GM12878 (cell line): ENCODE measurements around the gene LCLAT1. TPM values are rescaled to one million over a fixed set of nuclear protein-coding genes. Genes with fewer than 3 reads are reported as not detected.

Source experiments
- ATAC-seq: fragments of 200-7000 bp; cut with Tn5 transposase; 3 replicates; pipeline ENCODE4 v1.9.1; 2020; ENCODE audit warnings: mild to moderate bottlenecking, moderate library complexity
- BruUV-seq: library from RNA; stranded (reverse); fragments of 400-500 nt; replicated peaks from 2 replicates; lab custom pipeline; 2021; lab: Mats Ljungman, UMichigan
- CTCF ChIA-PET: fragments of 300-600 bp; sonication (Branson Sonifier 250); formaldehyde crosslinking; extraction: SDS; loops from one replicate; lab custom pipeline; 2021; ENCODE audit warnings: inconsistent platforms; lab: Yijun Ruan, JAX
- POLR2A ChIA-PET: fragments of 350-600 bp; formaldehyde crosslinking; extraction: SDS; loops from one replicate; lab custom pipeline; 2021; ENCODE audit warnings: inconsistent platforms; lab: Charles Lee
- RAD21 ChIA-PET: fragments of 300-600 bp; sonication (Branson Sonifier 250); formaldehyde crosslinking; loops from one replicate; lab custom pipeline; 2023; ENCODE audit warnings: antibody characterized with exemption; ENCODE audit not compliant: unreplicated experiment; lab: Charles Lee
- SMC1A ChIA-PET: fragments of 300-600 bp; sonication (Branson Sonifier 250); formaldehyde crosslinking; loops from one replicate; lab custom pipeline; 2023; ENCODE audit not compliant: unreplicated experiment, uncharacterized antibody; lab: Charles Lee
- DNase-seq: peaks from one replicate; pipeline ENCODE4 v3.0.0-alpha.2; 2011; ENCODE audit warnings: low read depth, low spot score
- FAIRE-seq: peaks from 3 replicates; lab custom pipeline; 2011; peaks lifted over from hg19 to GRCh38; lab: Jason Lieb, UNC
- H2AFZ ChIP-seq: 2 replicates; pipeline ENCODE4 v1.6.0; 2011; ENCODE audit warnings: low read depth, low read length, control low read depth; ENCODE audit not compliant: control insufficient read depth
- H3K27ac ChIP-seq: 2 replicates; pipeline ENCODE4 v1.5.1; 2011; ENCODE audit warnings: control low read depth; ENCODE audit not compliant: control insufficient read depth, insufficient read depth
- H3K27me3 ChIP-seq, 2 experiments: replicated peaks in 1 of 2; 2 replicates each; pipeline versions ENCODE4 v1.6.0 to v1.6.1; 2011; ENCODE audit warnings: low read length in 1 of 2; ENCODE audit not compliant: control insufficient read depth in 2 of 2, insufficient read depth in 2 of 2
- H3K36me3 ChIP-seq, 2 experiments: 2 replicates each; pipeline ENCODE4 v1.5.1; 2011; ENCODE audit warnings: low read length in 1 of 2; ENCODE audit not compliant: control insufficient read depth in 2 of 2, insufficient read depth in 2 of 2
- H3K4me1 ChIP-seq: 2 replicates; pipeline ENCODE4 v1.6.1; 2011; ENCODE audit warnings: mild to moderate bottlenecking, low read length, moderate library complexity, mixed read lengths; ENCODE audit not compliant: control insufficient read depth, insufficient read depth
- H3K4me2 ChIP-seq: 2 replicates; pipeline ENCODE4 v1.6.0; 2011; ENCODE audit warnings: control low read depth; ENCODE audit not compliant: control insufficient read depth, insufficient read depth
- H3K4me3 ChIP-seq: fragments of 200-600 bp; sonication (generic); 2 replicates; pipeline ENCODE4 v1.5.1; 2016
- H3K79me2 ChIP-seq: 2 replicates; pipeline ENCODE4 v1.6.0; 2011; ENCODE audit warnings: low read length; ENCODE audit not compliant: control insufficient read depth, insufficient read depth
- H3K9ac ChIP-seq: 2 replicates; pipeline ENCODE4 v1.8.0; 2011; ENCODE audit warnings: low read length, control low read depth, mixed read lengths; ENCODE audit not compliant: control insufficient read depth, insufficient read depth
- H3K9me3 ChIP-seq: replicated peaks from 3 replicates; pipeline ENCODE4 v1.5.1; 2011; ENCODE audit warnings: mild to moderate bottlenecking, low read length; ENCODE audit not compliant: control insufficient read depth, insufficient read depth
- H4K20me1 ChIP-seq: 2 replicates; pipeline ENCODE4 v1.6.0; 2011; ENCODE audit not compliant: control insufficient read depth, insufficient read depth
- ATF7 ChIP-seq: fragments of 450-650 bp; IDR thresholded peaks from 2 replicates; pipeline ENCODE4 v1.6.1; 2016; ENCODE audit warnings: low read depth, mild to moderate bottlenecking
- CEBPB ChIP-seq, 2 experiments: fragments of 150-350 bp in 1 of 2; IDR thresholded peaks; 2 replicates each; pipeline ENCODE4 v1.6.1; 2012 to 2014; ENCODE audit warnings: low read depth in 2 of 2, low read length in 2 of 2, borderline replicate concordance in 1 of 2, inconsistent platforms in 1 of 2
- EED ChIP-seq: sonication (generic); IDR thresholded peaks from 2 replicates; pipeline ENCODE4 v1.6.1; 2016; ENCODE audit warnings: antibody characterized with exemption, low read depth
- EGR1 ChIP-seq, 2 experiments: IDR thresholded peaks; 1 replicate in 1 of 2; 2 replicates in 1 of 2; pipeline ENCODE4 v1.6.1; 2011 to 2012; ENCODE audit warnings: low read depth in 2 of 2, low read length in 2 of 2, borderline replicate concordance in 1 of 2, mild to moderate bottlenecking in 1 of 2, moderate library complexity in 1 of 2
- HDAC6 ChIP-seq: fragments of 200-600 bp; sonication (generic); IDR thresholded peaks from one replicate; pipeline ENCODE4 v1.8.0; 2017; ENCODE audit warnings: antibody characterized with exemption; ENCODE audit not compliant: unreplicated experiment
- HSF1 ChIP-seq: fragments of 150-350 bp; IDR thresholded peaks from 2 replicates; pipeline ENCODE4 v1.6.1; 2014; ENCODE audit warnings: mild to moderate bottlenecking, low read depth, low read length
- IRF4 ChIP-seq: IDR thresholded peaks from 2 replicates; pipeline ENCODE4 v1.6.1; 2011; ENCODE audit warnings: low read depth, low read length
- KDM1A ChIP-seq: fragments of 200-600 bp; sonication (generic); IDR thresholded peaks from 2 replicates; pipeline ENCODE4 v1.6.1; 2016; ENCODE audit warnings: borderline replicate concordance
- LARP7 ChIP-seq: fragments of 450-650 bp; IDR thresholded peaks from 2 replicates; pipeline ENCODE4 v1.6.1; 2017; ENCODE audit warnings: mild to moderate bottlenecking
- PBX3 ChIP-seq: IDR thresholded peaks from 2 replicates; pipeline ENCODE4 v1.6.1; 2011; ENCODE audit warnings: mild to moderate bottlenecking, low read depth, low read length, moderate library complexity; ENCODE audit not compliant: insufficient replicate concordance
- PKNOX1 ChIP-seq: fragments of 450-650 bp; IDR thresholded peaks from 2 replicates; pipeline ENCODE4 v1.6.1; 2016; ENCODE audit warnings: mild to moderate bottlenecking
- RAD21 ChIP-seq: IDR thresholded peaks from 2 replicates; pipeline ENCODE4 v1.6.1; 2011; ENCODE audit warnings: mild to moderate bottlenecking, low read depth, low read length, moderate library complexity; ENCODE audit not compliant: insufficient read depth
- RUNX3 ChIP-seq: IDR thresholded peaks from 2 replicates; pipeline ENCODE4 v1.6.1; 2012; ENCODE audit warnings: low read length, inconsistent platforms
- SIN3A ChIP-seq: IDR thresholded peaks from 2 replicates; pipeline ENCODE4 v1.6.1; 2012; ENCODE audit warnings: low read depth, low read length, improper control_type of control experiment
- SIX5 ChIP-seq: IDR thresholded peaks from 2 replicates; pipeline ENCODE4 v1.6.1; 2011; ENCODE audit warnings: mild to moderate bottlenecking, low read depth, low read length, moderate library complexity; ENCODE audit not compliant: severe bottlenecking
- SMAD5 ChIP-seq: IDR thresholded peaks from 2 replicates; pipeline ENCODE4 v1.6.1; 2016; ENCODE audit warnings: antibody characterized with exemption, low read depth
- SUPT20H ChIP-seq: IDR thresholded peaks from 2 replicates; pipeline ENCODE4 v1.6.1; 2011; ENCODE audit warnings: low read depth, mild to moderate bottlenecking, low read length, moderate library complexity, borderline replicate concordance; ENCODE audit not compliant: control insufficient read depth
- USF2 ChIP-seq: IDR thresholded peaks from 2 replicates; pipeline ENCODE4 v1.6.1; 2011; ENCODE audit warnings: low read depth, low read length, improper control_type of control experiment, borderline replicate concordance
- ZBED1 ChIP-seq: IDR thresholded peaks from 2 replicates; pipeline ENCODE4 v1.6.1; 2016; ENCODE audit warnings: borderline replicate concordance
- ZNF274 ChIP-seq: IDR thresholded peaks from one replicate; pipeline ENCODE4 v1.8.0; 2011; ENCODE audit not compliant: insufficient read length, insufficient read depth
- WGBS: methylation state at CpG from one replicate; pipeline ENCODE4 v1.1.6; 2016; ENCODE audit warnings: low lambda C conversion rate; ENCODE audit not compliant: insufficient replicate concordance, insufficient coverage; ENCODE audit errors: missing lambda C conversion rate; 5-methylcytosine and 5-hydroxymethylcytosine counted together
- in situ Hi-C: fragments of 300-500 bp; cut with MboI; formaldehyde crosslinking; loops from 9 replicates; pipeline ENCODE4 v1.14.3; 2018; ENCODE audit warnings: mixed read lengths
- intact Hi-C: fragments of 100-400 bp; cut with micrococcal nuclease; formaldehyde crosslinking; loops from one replicate; pipeline ENCODE4 v1.14.2; 2022; ENCODE audit not compliant: unreplicated experiment
- polyA plus RNA-seq, 11 experiments: library from polyadenylated mRNA; depleted of rRNA in 4 of 11; unstranded in 6 of 11; stranded (reverse) in 5 of 11; fragments of >200 nt; fragmentation: Nextera tagmentation in 4 of 11; fragmentation: Illumina TruSeq in 1 of 11; extraction: Ambion mirVana in 4 of 11; extraction: Trizol in 1 of 11; gene quantifications; 1 replicate in 1 of 11; 2 replicates in 10 of 11; pipeline versions ENCODE4 v1.2.1 to v1.2.3, GENCODE V29; 2011 to 2016; ENCODE audit warnings: inconsistent platforms in 2 of 11, missing spikeins in 2 of 11, low read depth in 1 of 11
- total RNA-seq, 4 experiments: library from RNA; depleted of rRNA in 3 of 4; stranded (reverse); fragments of >200 nt in 3 of 4; fragmentation: Illumina TruSeq in 1 of 4; extraction: Trizol in 1 of 4; gene quantifications; 2 replicates each; pipeline versions ENCODE4 v1.2.1 to v1.2.3, GENCODE V29; 2013 to 2021

Gene LCLAT1
- total and polyA plus RNA-seq, 10 of the 15 experiments (the other 5 are each of a cell fraction or from before 2014, with no cell fraction given): 8.1 to 33.0 (median 15.9) TPM

GRCh38 chr2:30627151-30627550 lies 180.1 kb downstream of the LCLAT1 start (continued):
- TF ChIP-seq ZBED1 (no peak), HSF1 (no peak), RUNX3 (no peak), SIN3A (no peak), RAD21 (no peak), LARP7 (no peak), USF2 (no peak), SUPT20H (no peak), CEBPB (IDR thresholded peaks at IDR 0.05; ENCODE audit: borderline replicate concordance in 1 of 2, low read depth in 2 of 2, low read length in 2 of 2) (0 out of 4 replicates have a peak, but pooled peaks have one; percentile 32 to 61), IRF4 (0 out of 2 replicates have a peak, but pooled peaks have one; percentile 22)
- TF ChIP-seq, all 136 proteins: peak for 19

- BruUV-seq: no TSS peak
- Histone ChIP-seq H3K36me3 (no peaks in the 10 kb centered on the region), H3K27me3 (no peaks in the 10 kb centered on the region), H3K9me3 (no peaks in the 10 kb centered on the region; the same call in 1 of the 3 replicates), H2AFZ (no peak overlapping the region), H3K4me2 (no peak overlapping the region), H4K20me1 (no peaks in the 10 kb centered on the region), H3K79me2 (no peaks in the 10 kb centered on the region), H3K4me3 (no peak overlapping the region), H3K4me1 (peaks cover 32% of the 10 kb centered on the region), H3K27ac (peak overlapping the region; percentile 87), H3K9ac (no peak overlapping the region)
- DNase-seq (no peak), FAIRE-seq (no peak), ATAC-seq (no peak)
- SMC1A ChIA-PET: interaction anchor here (0.8 to 1.9 kb wide), 5 partner anchors 11 to 395 kb away, joined by 3 to 4 read pairs (median 3); no protein-coding TSS in a partner anchor
- CTCF ChIA-PET: interaction anchor here (1.2 to 2.0 kb wide), 2 partner anchors 58 to 464 kb away, joined by 3 to 5 read pairs; no protein-coding TSS in a partner anchor
- POLR2A ChIA-PET: interaction anchor here (2.1 kb wide), 1 partner anchor 403 kb away, joined by 4 read pairs; no protein-coding TSS in a partner anchor
- intact Hi-C loops (loop anchor here (5.0 to 10.0 kb wide), 3 partner anchors 124 to 396 kb away; partner anchors contain the start of gene LBH), in situ Hi-C loops (no loop called here)
- RAD21 ChIA-PET: interaction anchor here (1.7 kb wide), 1 partner anchor 13 kb away, joined by 6 read pairs; no protein-coding TSS in a partner anchor
- 67% methylated on average over 2 of the region's 2 CpGs for WGBS
- no peak for TF ChIP-seq HDAC6
- no peak for TF ChIP-seq SMAD5
- TF ChIP-seq PKNOX1: no peak
- no peak for TF ChIP-seq KDM1A
- no peak for TF ChIP-seq PBX3
- no peak for TF ChIP-seq ZNF274
- no peak for TF ChIP-seq EED
- no peak for TF ChIP-seq ATF7
- no peak for TF ChIP-seq EGR1 (IDR thresholded peaks at IDR 0.05; ENCODE audit: borderline replicate concordance in 1 of 2, low read depth in 2 of 2, low read length in 2 of 2)
- no peak for TF ChIP-seq SIX5
Measured at GRCh38 chr2:30628341-30628740, 181.3 kb downstream of the LCLAT1 start.
